ENCODE results near the gene NKX6-1. TPM values are rescaled to one million over a fixed set of nuclear protein-coding genes. Genes with fewer than 3 reads are reported as not detected.
A peak's percentile ranks its signal among the peaks of the same experiment; 100 is the strongest.

The NKX6-1 gene
- total and polyA plus RNA-seq, 10 donors, result not detected

DNA sequence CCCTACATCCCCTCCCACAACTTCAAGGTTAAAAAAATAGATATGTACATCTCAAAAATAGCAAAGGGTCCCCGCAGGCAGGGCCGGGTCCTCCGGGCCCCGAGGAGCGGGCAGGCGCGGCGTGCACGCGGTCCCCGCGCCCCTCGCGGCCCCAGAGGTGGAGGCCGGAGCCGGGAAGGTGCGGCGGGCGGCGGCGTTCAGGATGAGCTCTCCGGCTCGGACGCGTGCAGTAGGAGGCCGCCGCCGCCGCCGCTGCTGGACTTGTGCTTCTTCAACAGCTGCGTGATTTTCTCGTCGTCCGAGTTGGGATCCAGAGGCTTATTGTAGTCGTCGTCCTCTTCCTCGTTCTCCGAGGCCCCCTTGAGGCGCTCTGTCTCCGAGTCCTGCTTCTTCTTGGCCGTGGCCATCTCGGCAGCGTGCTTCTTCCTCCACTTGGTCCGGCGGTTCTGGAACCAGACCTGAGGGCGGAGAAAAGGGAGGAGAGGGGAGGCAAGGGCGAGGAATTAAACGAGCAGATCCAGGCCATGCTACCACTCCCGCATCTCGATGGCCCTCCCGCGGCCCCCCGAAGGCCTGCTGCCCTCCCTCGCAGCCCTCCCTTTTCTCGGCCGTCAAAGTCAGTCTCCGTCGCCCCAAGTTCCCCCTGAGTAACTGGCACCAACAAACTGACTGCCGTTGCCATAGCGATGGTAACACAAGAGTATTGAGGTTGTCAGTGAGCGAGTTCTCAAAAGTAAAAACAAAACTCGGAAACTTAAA, 5.8 kb downstream of the NKX6-1 start:
- peaks cover 11 to 44% (median 31%) of the 10 kb centered on the region in 6 donors for H3K4me1 ChIP-seq
- peaks cover 13 to 99% (median 95%) of the 10 kb centered on the region in 7 donors for H3K27me3 ChIP-seq (replicated peaks in 1 of 7)
- 3 to 6% (median 5%) methylated on average over 34 to 62 of the region's 62 CpGs for WGBS, 5 donors
- H3K9me3 ChIP-seq, result peaks cover 0 to 20% (median 0%) of the 10 kb centered on the region in 8 donors
- intact Hi-C loops (cut with DNase I; ENCODE audit: low total_unique reads), result no loop called here
- H3K4me3 ChIP-seq, result peak overlapping the region in 3 of 8 donors; percentile 9 to 44 (median 12)
- H3K27ac ChIP-seq, result no peak overlapping the region
- TF ChIP-seq POLR2AphosphoS5 (IDR thresholded peaks at IDR 0.05) (no peak), POLR2A (IDR thresholded peaks at IDR 0.05) (no peak)
- TF ChIP-seq, protein P1, sequence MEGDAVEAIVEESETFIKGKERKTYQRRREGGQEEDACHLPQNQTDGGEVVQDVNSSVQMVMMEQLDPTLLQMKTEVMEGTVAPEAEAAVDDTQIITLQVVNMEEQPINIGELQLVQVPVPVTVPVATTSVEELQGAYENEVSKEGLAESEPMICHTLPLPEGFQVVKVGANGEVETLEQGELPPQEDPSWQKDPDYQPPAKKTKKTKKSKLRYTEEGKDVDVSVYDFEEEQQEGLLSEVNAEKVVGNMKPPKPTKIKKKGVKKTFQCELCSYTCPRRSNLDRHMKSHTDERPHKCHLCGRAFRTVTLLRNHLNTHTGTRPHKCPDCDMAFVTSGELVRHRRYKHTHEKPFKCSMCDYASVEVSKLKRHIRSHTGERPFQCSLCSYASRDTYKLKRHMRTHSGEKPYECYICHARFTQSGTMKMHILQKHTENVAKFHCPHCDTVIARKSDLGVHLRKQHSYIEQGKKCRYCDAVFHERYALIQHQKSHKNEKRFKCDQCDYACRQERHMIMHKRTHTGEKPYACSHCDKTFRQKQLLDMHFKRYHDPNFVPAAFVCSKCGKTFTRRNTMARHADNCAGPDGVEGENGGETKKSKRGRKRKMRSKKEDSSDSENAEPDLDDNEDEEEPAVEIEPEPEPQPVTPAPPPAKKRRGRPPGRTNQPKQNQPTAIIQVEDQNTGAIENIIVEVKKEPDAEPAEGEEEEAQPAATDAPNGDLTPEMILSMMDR (IDR thresholded peaks at IDR 0.05 in 8 of 11, conservative IDR thresholded peaks at IDR 0.05 in 3 of 11), result no peak
- no peak for DNase-seq
- H3K36me3 ChIP-seq, result no peaks in the 10 kb centered on the region

DNA sequence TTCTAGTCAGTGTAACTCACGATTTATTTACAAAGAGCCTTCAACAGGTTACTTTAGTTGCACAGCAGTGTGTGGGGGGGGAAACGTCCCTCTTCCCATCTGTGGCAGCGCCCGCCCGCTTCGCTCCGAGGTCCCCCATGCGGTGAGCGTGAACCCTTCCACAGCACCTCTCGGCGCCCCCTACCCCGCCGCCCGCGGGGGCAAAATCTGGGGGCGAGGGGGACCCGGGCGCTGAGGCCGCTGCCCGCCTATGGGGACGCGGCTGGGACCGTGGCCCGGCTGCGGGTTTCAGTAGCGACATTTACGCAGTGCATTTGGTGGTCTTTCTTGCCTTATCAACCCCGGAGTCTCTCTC, 6.4 kb downstream of the NKX6-1 start:
- no peak for TF ChIP-seq POLR2AphosphoS5 (IDR thresholded peaks at IDR 0.05)
- no peak for TF ChIP-seq POLR2A (IDR thresholded peaks at IDR 0.05)
- Histone ChIP-seq H3K4me3 (peak overlapping the region in 2 of 8 donors; percentile 9 to 44), H3K36me3 (no peaks in the 10 kb centered on the region), H3K27ac (no peak overlapping the region), H3K4me1 (peaks cover 11 to 38% (median 25%) of the 10 kb centered on the region in 6 donors), H3K9me3 (peaks cover 0 to 20% (median 0%) of the 10 kb centered on the region in 8 donors), H3K27me3 (replicated peaks in 1 of 7) (peaks cover 13 to 99% (median 95%) of the 10 kb centered on the region in 7 donors)
- no peak for DNase-seq
- WGBS, 5 donors, result 3 to 22% (median 9%) methylated on average over 21 to 28 of the region's 28 CpGs
- intact Hi-C loops (cut with DNase I; ENCODE audit: low total_unique reads), result no loop called here

DNA sequence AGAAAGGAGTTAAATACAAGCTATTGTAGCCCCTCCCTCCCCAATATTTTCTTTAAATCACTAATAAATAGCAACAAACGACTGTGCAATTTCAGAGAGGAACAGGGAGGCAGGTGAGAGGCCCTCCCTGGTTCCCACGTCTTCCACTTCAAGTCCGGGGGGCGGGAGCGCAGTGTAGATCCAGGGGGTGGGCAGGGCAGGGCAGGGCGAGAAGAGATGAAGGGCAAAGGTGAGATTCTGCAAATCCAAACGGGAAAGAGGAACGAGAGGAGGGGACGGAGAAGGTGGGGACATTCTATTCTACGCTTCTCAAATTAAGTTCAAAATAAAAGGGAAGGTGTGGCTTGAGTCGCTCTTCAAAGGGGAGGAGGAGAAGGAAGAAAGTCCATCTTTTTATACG, 6.8 kb downstream of the NKX6-1 start:
- H3K27me3 ChIP-seq (replicated peaks in 1 of 7), result peaks cover 13 to 99% (median 95%) of the 10 kb centered on the region in 7 donors

DNA sequence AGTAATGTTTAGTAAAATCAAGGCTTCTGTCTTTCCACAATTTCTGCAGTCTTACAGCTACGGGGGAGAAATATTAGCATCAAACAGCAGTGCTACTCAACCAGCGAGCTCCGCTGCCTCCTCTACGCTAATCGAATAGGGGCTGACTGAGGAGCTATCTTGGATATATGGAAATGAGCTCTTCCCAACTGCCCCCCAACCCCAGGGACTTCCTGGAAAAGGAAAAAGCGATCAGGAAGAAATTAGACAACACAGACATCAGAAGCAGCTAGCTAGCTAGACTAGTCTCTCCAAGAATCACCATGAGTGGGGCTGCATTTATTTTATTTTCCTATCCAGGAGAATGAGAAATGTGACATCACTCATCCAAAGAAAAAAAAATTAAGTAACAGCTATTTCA, 7.6 kb downstream of the NKX6-1 start:
- intact Hi-C loops (cut with DNase I; ENCODE audit: low total_unique reads), result no loop called here
- TF ChIP-seq POLR2A (IDR thresholded peaks at IDR 0.05), result no peak
- TF ChIP-seq, protein P1 (IDR thresholded peaks at IDR 0.05 in 8 of 11, conservative IDR thresholded peaks at IDR 0.05 in 3 of 11), result no peak
- no peak for TF ChIP-seq POLR2AphosphoS5 (IDR thresholded peaks at IDR 0.05)
- DNase-seq, result no peak
- Histone ChIP-seq H3K4me1 (peaks cover 8 to 26% (median 13%) of the 10 kb centered on the region in 6 donors), H3K4me3 (no peak overlapping the region), H3K27ac (no peak overlapping the region), H3K27me3 (replicated peaks in 1 of 7) (peaks cover 8 to 99% (median 94%) of the 10 kb centered on the region in 7 donors), H3K9me3 (peaks cover 0 to 14% (median 0%) of the 10 kb centered on the region in 8 donors), H3K36me3 (no peaks in the 10 kb centered on the region)
- 11 to 25% (median 19%) methylated on average over 6 of the region's 6 CpGs for WGBS, 5 donors

More for the DNA sequence above, 6.8 kb downstream of the NKX6-1 start:
- peaks cover 0 to 20% (median 0%) of the 10 kb centered on the region in 8 donors for H3K9me3 ChIP-seq
- peaks cover 11 to 34% (median 21%) of the 10 kb centered on the region in 6 donors for H3K4me1 ChIP-seq
- intact Hi-C loops (cut with DNase I; ENCODE audit: low total_unique reads), result no loop called here
- no peak overlapping the region for H3K4me3 ChIP-seq
- no peaks in the 10 kb centered on the region for H3K36me3 ChIP-seq
- 7 to 12% (median 11%) methylated on average over 12 of the region's 12 CpGs for WGBS, 5 donors
- TF ChIP-seq POLR2A (IDR thresholded peaks at IDR 0.05) (no peak), POLR2AphosphoS5 (IDR thresholded peaks at IDR 0.05) (no peak)
- TF ChIP-seq, protein P1 (IDR thresholded peaks at IDR 0.05 in 8 of 11, conservative IDR thresholded peaks at IDR 0.05 in 3 of 11), result no peak
- H3K27ac ChIP-seq, result no peak overlapping the region
- no peak for DNase-seq

Measured in spleen (tissue), 11 donors.